Left ventricle myocardium inferior (tissue), 1 donor: ENCODE measurements around the gene B3GNT3. TPM values are rescaled to one million over a fixed set of nuclear protein-coding genes. Genes with fewer than 3 reads are reported as not detected.
A peak's percentile ranks its signal among the peaks of the same experiment; 100 is the strongest.

Experiments used
- DNase-seq: peaks from one replicate; pipeline ENCODE4 v3.0.0-alpha.2; 2020
- H3K27ac ChIP-seq: fragments of 200-600 bp; replicated peaks from 2 replicates; pipeline ENCODE4 v1.8.0; 2021
- H3K27me3 ChIP-seq: fragments of 200-600 bp; 2 replicates; pipeline ENCODE4 v1.8.0; 2021; ENCODE audit warnings: low read depth
- H3K36me3 ChIP-seq: fragments of 200-600 bp; 2 replicates; pipeline ENCODE4 v1.8.0; 2021
- H3K4me1 ChIP-seq: fragments of 200-600 bp; 2 replicates; pipeline ENCODE4 v1.8.0; 2021
- H3K4me3 ChIP-seq: fragments of 200-600 bp; 2 replicates; pipeline ENCODE4 v1.8.0; 2021; ENCODE audit warnings: mild to moderate bottlenecking, moderate library complexity
- H3K9me3 ChIP-seq: fragments of 200-600 bp; replicated peaks from 2 replicates; pipeline ENCODE4 v1.8.0; 2021
- intact Hi-C: fragments of 100-400 bp; cut with micrococcal nuclease; formaldehyde crosslinking; loops from one replicate; pipeline ENCODE4 v1.11.0; 2022
- total RNA-seq: library from RNA; stranded (reverse); fragmentation: NEBNext Ultra II Directional; extraction: Animal tissue kit (Norgen Biotek cat#: 25700); gene quantifications from one replicate; pipeline ENCODE4 v1.2.1, GENCODE V29; 2021
- TF ChIP-seq, protein P1 (sequence below): fragments of 200-600 bp; IDR thresholded peaks from 2 replicates; pipeline ENCODE4 v1.8.0; 2021; ENCODE audit warnings: antibody characterized with exemption, mild to moderate bottlenecking, borderline replicate concordance
- donor health status: DM: no; HTN: yes; CAD: no; lungs with severe emphysema.

The B3GNT3 gene
- total RNA-seq, 1 donor from 2014 or later, result not detected

GRCh38 chr19:17751103-17751911 is 43.6 kb upstream of the B3GNT3 start, which contains the start of gene FCHO1:
FCHO1 (plus strand) TSS chr19:17751477; CDS start chr19:17755165, 3,688 bp downstream.
- no peaks in the 10 kb centered on the region for H3K36me3 ChIP-seq
- H3K9me3 ChIP-seq, result no peaks in the 10 kb centered on the region
- H3K27ac ChIP-seq, result no peak within 1 kb of the TSS
- no peak within 1 kb of the TSS for H3K4me3 ChIP-seq
- H3K4me1 ChIP-seq, result peaks cover 15% of the 10 kb centered on the region
- TF ChIP-seq, protein P1, sequence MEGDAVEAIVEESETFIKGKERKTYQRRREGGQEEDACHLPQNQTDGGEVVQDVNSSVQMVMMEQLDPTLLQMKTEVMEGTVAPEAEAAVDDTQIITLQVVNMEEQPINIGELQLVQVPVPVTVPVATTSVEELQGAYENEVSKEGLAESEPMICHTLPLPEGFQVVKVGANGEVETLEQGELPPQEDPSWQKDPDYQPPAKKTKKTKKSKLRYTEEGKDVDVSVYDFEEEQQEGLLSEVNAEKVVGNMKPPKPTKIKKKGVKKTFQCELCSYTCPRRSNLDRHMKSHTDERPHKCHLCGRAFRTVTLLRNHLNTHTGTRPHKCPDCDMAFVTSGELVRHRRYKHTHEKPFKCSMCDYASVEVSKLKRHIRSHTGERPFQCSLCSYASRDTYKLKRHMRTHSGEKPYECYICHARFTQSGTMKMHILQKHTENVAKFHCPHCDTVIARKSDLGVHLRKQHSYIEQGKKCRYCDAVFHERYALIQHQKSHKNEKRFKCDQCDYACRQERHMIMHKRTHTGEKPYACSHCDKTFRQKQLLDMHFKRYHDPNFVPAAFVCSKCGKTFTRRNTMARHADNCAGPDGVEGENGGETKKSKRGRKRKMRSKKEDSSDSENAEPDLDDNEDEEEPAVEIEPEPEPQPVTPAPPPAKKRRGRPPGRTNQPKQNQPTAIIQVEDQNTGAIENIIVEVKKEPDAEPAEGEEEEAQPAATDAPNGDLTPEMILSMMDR, result no peak
- intact Hi-C loops, result no loop called here
- H3K27me3 ChIP-seq, result peaks cover 4% of the 10 kb centered on the region
- peak; percentile 33 for DNase-seq

DNA sequence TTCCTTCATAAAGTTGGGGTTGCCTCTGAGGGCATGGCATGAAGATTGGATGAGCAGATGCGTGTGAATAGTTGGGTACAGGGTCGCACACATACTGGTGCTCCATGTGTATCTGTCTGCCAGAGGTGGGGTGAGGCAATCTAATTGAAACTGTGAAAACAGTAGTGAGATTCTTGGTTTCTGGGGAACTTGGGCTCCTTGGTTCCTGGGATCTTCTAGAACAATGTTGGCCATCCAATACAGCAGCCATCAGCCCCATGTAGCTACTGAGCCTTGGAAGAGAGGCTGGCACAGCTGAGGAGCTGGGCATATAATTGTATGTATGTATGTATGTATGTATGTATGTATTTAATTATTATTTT is 43.0 kb upstream of the B3GNT3 start:
- intact Hi-C loops, result no loop called here
- Histone ChIP-seq H3K9me3 (no peaks in the 10 kb centered on the region), H3K36me3 (no peaks in the 10 kb centered on the region), H3K27ac (no peak overlapping the region), H3K4me1 (peaks cover 12% of the 10 kb centered on the region), H3K27me3 (peaks cover 4% of the 10 kb centered on the region), H3K4me3 (no peak overlapping the region)
- DNase-seq, result no peak
- TF ChIP-seq, protein P1, result no peak

- H3K4me3 ChIP-seq, result no peak overlapping the region
- no peaks in the 10 kb centered on the region for H3K9me3 ChIP-seq
- peaks cover under 1% of the 10 kb centered on the region for H3K4me1 ChIP-seq
- DNase-seq, result no peak
- H3K27me3 ChIP-seq, result peaks cover 4% of the 10 kb centered on the region
- TF ChIP-seq, protein P1, result no peak
- H3K36me3 ChIP-seq, result no peaks in the 10 kb centered on the region
- intact Hi-C loops, result no loop called here
- H3K27ac ChIP-seq, result no peak overlapping the region
Measured at GRCh38 chr19:17752865-17753639, 41.9 kb upstream of the B3GNT3 start.

DNA sequence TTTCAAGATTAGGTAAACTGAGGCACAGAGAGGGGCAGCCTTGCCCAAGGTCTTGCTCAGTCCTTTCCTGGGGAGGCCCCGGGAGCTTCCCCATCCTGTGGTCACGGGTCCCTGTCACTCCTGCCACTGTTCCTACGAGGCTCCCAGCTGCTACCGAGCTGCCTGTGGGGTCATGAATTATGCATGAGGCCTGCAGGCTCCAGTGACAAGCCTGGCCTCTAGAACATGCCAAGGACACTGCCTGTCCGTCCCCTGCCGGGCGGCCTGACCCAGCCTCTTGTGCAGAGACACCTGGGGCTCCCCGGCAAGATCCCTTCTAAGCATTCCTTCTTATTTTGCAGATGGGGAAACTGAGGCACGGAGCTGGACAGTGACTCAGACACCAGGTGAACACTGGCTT is 41.0 kb upstream of the B3GNT3 start:
- intact Hi-C loops, result no loop called here
- no peak overlapping the region for H3K4me3 ChIP-seq
- peaks cover 4% of the 10 kb centered on the region for H3K27me3 ChIP-seq
- H3K9me3 ChIP-seq, result no peaks in the 10 kb centered on the region
- DNase-seq, result no peak
- TF ChIP-seq, protein P1, result no peak
- no peak overlapping the region for H3K27ac ChIP-seq
- H3K4me1 ChIP-seq, result no peaks in the 10 kb centered on the region
- H3K36me3 ChIP-seq, result no peaks in the 10 kb centered on the region

DNA sequence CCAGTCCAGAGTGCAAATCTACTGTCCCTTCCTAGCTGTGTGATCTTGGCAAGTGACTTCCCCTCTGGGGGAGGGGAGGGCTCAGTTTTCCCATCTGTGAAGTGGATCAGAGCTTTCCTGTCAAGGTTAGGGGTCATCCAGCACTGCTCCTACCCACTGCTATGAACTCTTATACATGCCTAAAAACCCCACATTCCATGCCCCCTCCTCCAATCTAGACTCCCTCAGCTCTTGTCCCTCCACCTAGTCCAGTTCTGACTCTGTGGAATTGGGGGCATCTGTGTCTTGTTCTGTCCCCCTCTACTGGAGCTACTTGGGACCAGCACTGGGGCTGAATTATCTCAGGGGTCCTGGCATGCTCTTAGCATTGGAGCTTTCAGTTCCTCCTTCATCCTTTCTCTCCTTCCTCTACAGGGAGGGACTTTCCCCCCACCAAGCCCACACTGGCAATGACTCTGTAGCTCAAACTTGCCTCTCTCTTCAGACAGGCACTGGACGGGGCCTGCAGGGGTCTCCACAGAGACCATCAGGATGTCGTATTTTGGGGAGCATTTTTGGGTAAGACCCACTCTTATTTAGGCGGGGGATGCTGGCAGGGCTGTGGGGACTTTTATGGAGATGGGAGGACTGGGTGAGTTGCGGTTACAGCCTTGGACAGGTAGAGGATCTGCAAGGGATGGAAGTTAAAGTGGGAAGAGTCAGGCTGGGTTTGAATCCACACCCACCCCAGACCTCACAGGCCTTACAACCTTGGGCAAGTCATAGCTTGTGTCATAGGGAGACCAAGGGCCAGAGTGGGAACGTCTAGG is 40.1 kb upstream of the B3GNT3 start:
- TF ChIP-seq, protein P1, result no peak
- H3K4me3 ChIP-seq, result no peak overlapping the region

More for the DNA sequence above, 40.1 kb upstream of the B3GNT3 start:
- Histone ChIP-seq H3K4me1 (no peaks in the 10 kb centered on the region), H3K9me3 (no peaks in the 10 kb centered on the region), H3K27ac (no peak overlapping the region), H3K36me3 (no peaks in the 10 kb centered on the region), H3K27me3 (peaks cover 4% of the 10 kb centered on the region)
- DNase-seq, result no peak
- intact Hi-C loops, result no loop called here
